Measurements from ENCODE around the gene G0S2. TPM values are rescaled to one million over a fixed set of nuclear protein-coding genes. Genes with fewer than 3 reads are reported as not detected.

G0S2 gene
- total and polyA plus RNA-seq, 2 of the 8 experiments (the other 6 are each of a cell fraction or from before 2014, with no cell fraction given) = 1.0 to 1.7 TPM

DNA sequence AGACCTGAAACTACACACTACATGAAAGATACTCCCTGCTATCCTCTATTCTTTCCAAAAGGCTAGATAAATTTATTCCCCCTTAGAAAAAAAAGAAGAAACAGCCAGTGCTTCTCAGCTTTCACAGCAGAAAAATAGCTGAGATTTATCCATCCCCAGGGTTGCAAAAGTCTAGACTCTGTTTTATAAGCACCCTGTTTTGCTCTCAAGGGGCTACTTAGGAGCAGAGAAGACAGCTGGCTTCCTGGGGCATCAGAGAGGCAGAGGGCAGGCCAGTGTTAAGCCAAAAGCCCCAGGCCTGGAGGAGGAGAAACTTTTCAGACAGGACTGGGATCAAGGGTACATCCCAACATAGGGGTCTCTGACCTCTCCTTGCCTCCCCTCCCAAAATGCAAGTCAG lies 26.9 kb upstream of the G0S2 start (continued):
- TF ChIP-seq YY1 (IDR thresholded peaks at IDR 0.05; ENCODE audit: low read depth, low read length) (no peak), POLR2A (IDR thresholded peaks at IDR 0.05; ENCODE audit: control extremely low read depth in 1 of 2, low read depth in 2 of 2, low read length in 2 of 2) (no peak), SUZ12 (IDR thresholded peaks at IDR 0.05; ENCODE audit: low read length) (no peak), SAP30 (IDR thresholded peaks at IDR 0.05; ENCODE audit: insufficient read depth, insufficient replicate concordance, low read length) (no peak)

Measured in H1 (cell line).